HG03135 (cell line): ENCODE measurements around the gene BTC.
"Not testable (repeated sequence)": the region's sequence is repeated elsewhere in the genome, so short reads cannot be mapped to it uniquely, and the experiment has no call there.

Source experiments
- ATAC-seq: cut with Tn5 transposase; IDR thresholded peaks from one replicate; pipeline ENCODE4 v1.9.1; 2021; ENCODE audit warnings: mild to moderate bottlenecking, moderate library complexity; ENCODE audit not compliant: unreplicated experiment

Gene BTC

DNA sequence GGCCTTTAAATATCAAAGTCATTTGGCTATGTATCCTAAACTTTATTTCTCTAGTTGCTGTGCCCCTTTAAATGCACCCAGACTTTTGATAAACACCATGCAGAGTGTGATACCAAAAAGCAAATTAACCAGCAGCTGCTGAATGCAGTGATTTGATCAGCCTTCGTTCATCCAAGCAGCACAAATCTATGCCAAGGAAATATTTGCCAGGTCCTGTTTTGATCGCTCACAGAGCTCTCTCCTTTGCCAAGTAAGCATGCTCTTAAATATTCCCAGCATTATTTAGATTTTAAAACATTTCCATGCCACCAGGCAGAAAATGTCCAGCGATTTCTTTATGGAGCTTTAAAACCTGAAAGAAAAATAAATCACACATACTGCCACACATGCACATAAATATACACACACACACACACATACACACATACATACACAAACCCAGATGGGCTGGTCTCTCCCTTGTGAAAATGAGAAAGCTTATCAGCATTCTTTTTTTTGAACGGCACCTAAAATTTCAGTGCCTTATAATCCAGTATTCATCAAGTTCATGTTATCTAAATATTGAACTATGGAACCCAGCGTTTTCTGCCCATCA lies 35.7 kb downstream of the BTC start:
- no peak for ATAC-seq

- ATAC-seq, result no peak
These were observed 37.2 kb downstream of the BTC start for GRCh38 chr4:74757136-74757535.

DNA sequence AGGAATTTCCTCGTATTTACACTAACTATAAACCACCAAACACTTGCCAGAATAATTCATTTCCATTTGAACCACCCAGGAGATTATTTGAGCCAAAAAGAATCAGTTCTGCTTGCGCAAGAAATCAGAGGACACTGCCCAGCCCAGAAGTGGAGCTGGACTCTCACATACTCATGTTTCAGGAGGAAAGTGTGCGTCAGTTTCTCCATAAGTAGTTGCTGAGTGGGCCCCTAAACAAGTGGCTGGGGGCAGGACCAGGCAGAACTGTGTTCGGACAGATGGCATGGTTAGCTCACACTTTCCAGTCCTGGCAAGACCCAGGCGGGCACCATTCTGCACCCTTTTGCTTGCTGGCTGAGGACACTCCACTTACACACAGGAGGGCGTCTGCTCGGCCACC lies 38.8 kb downstream of the BTC start:
- ATAC-seq, result no peak

GRCh38 chr4:74754218-74754617 lies 40.1 kb downstream of the BTC start:
- peak; percentile 91 for ATAC-seq

DNA sequence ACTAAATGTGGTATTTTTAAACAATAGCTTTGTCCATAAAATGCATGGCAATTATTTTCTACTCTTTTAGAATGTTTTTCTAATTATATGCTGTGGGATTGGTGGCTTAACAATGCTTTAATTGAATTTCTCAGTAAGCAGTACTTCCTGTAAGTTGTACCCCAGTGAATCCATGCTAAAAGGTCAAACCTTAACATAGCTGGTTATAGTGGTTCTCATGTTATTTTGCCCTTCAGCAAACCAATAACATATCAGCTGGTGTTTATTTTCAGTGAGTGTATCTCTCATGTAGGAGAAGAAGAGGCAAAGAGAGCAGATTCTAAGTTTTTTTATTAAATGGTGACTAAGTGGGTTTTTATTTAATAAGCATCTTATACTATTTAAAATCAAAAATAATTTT lies 41.5 kb downstream of the BTC start:
- ATAC-seq, result no peak

GRCh38 chr4:74751856-74752255 lies 42.5 kb downstream of the BTC start:
- ATAC-seq, result no peak

- ATAC-seq, result no peak
These were observed 43.1 kb downstream of the BTC start for GRCh38 chr4:74751247-74751646.

DNA sequence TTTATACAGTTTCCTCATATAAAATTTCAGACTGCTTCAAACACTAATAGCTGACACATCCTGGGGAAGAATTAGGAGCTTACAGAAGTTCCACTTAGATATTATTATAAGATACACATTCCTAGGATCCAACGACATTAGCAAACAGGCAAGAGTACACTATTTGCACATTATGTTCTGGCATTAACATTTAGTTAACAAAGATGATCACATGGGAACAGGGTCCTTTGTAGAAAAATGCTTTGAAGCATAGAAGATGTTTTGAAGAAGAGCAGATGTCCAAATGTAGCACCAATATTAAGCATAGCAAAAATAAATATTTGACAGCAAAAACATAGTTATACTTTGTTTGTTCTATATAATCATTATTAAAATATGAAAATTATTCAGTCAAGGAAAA lies 52.1 kb downstream of the BTC start:
- ATAC-seq, result no peak

GRCh38 chr4:74738464-74739143 lies 55.7 kb downstream of the BTC start:
- no peak for ATAC-seq

- no peak for ATAC-seq
These were observed 59.3 kb downstream of the BTC start for GRCh38 chr4:74734995-74735394.

DNA sequence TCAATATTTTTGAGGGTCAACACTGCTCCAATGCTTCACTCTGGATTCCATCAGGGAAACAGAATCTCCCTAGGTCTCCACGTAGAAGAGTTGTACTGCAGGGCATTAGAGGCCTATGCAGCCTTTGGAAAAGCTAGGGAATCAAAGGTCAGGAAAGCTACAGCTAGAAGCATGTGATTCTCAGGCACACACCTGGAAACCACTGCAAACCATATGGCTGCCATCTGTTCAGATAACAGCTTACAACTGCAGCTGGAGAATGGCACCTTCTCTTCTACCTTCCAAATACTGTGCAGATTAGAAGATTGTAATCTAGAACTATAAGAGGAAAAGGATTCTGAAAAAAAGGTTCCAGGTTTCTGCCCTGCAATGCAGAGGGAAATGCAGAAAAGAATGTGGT lies 60.6 kb downstream of the BTC start:
- no peak for ATAC-seq

DNA sequence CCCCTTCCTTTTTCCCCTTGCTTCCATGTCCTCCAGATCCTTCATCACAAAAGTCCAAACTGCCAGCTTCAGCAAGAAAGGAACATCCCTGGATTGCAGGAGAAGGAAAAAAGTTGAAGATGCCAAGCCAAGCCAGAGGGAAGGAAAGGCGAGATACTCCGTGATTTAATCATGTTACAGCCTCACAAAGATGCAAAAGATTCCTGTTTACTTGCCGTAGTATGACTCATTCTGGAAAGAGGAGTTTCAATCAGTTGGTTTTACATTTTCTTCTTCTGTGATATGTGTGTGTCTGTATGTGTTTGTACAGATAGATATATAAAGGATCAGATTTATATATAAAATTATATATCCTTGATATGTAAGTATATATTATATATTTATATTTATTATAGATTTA lies 69.3 kb downstream of the BTC start:
- ATAC-seq, result no peak

GRCh38 chr4:74716436-74716765 lies 77.9 kb downstream of the BTC start:
- no peak for ATAC-seq

DNA sequence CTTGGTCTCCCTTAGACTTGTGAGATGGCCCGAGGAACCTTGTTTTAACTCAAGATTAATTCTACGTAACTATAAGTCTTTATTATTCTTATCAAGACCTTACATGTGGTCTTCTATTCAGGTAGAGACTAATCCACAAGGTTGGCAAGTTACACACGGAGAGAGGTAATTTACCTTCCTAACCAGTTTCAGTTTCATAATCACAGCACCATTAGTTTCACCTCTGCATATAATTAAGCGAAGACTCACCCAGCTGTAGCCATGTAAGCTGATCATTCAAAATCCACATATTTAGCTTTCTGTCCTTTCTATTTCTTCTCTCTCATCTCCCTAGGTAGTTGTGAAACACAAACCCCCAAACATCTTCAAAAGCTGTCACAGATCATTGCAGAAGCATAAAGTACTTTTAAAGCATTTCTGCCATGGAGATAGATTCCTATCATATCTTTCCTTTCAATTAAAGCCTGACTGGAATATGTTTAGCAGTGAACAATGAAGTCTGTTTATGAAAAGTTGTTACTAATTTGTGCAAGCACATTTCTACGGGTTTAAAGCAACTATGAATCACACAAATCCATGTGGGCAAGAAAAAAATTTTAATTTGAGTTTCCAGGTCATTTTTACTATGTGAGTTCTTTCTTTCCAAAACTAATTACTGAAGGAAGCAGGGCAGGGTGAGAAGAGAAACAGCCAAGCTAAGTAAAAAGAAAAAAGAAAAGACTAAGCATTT lies 78.5 kb downstream of the BTC start:
- no peak for ATAC-seq

- no peak for ATAC-seq
These were observed 79.7 kb downstream of the BTC start for GRCh38 chr4:74714611-74715130.

- not testable (repeated sequence) for ATAC-seq
These were observed 86.2 kb downstream of the BTC start for GRCh38 chr4:74708135-74708534.
